HAP-1 (cell line): ENCODE measurements around the gene ZDHHC7.

Source experiments
- DNase-seq, 2 experiments: peaks; one replicate each; pipeline ENCODE4 v3.0.0-alpha.2; 2016 to 2020; ENCODE audit warnings: low spot score in 2 of 2
- H3K27me3 ChIP-seq: fragments of 250-450 bp; sonication (Bioruptor Pico); 2 replicates; pipeline ENCODE4 v1.5.1; 2020; ENCODE audit warnings: low read depth, mild to moderate bottlenecking, moderate library complexity
- H3K36me3 ChIP-seq: fragments of 250-450 bp; sonication (Bioruptor Pico); replicated peaks from 2 replicates; pipeline ENCODE4 v1.5.1; 2020; ENCODE audit warnings: mild to moderate bottlenecking
- H3K4me1 ChIP-seq: fragments of 250-450 bp; sonication (Bioruptor Pico); 2 replicates; pipeline ENCODE4 v1.5.1; 2020; ENCODE audit warnings: mild to moderate bottlenecking
- H3K4me3 ChIP-seq: fragments of 250-450 bp; sonication (Bioruptor Pico); 2 replicates; pipeline ENCODE4 v1.5.1; 2020; ENCODE audit warnings: mild to moderate bottlenecking, moderate library complexity
- H3K9me3 ChIP-seq: fragments of 250-450 bp; sonication (Bioruptor Pico); 2 replicates; pipeline ENCODE4 v1.5.1; 2020; ENCODE audit warnings: mild to moderate bottlenecking, moderate library complexity
- in situ Hi-C: fragments of 300-500 bp; cut with MboI; formaldehyde crosslinking; loops from 3 replicates; pipeline ENCODE4 v1.14.3; 2020; ENCODE audit warnings: low sequenced_read_pairs, inconsistent platforms, mixed read lengths

ZDHHC7 gene

GRCh38 chr16:85048921-85049562 lies 37.7 kb upstream of the ZDHHC7 start:
- DNase-seq = no peak
- no peaks in the 10 kb centered on the region for H3K36me3 ChIP-seq
- H3K4me1 ChIP-seq = no peaks in the 10 kb centered on the region
- H3K9me3 ChIP-seq = no peaks in the 10 kb centered on the region
- H3K4me3 ChIP-seq = no peak overlapping the region
- H3K27me3 ChIP-seq = no peaks in the 10 kb centered on the region
- in situ Hi-C loops = no loop called here

- in situ Hi-C loops = no loop called here
- H3K9me3 ChIP-seq = no peaks in the 10 kb centered on the region
- H3K4me3 ChIP-seq = no peak overlapping the region
- no peaks in the 10 kb centered on the region for H3K4me1 ChIP-seq
- DNase-seq = no peak
- H3K27me3 ChIP-seq = no peaks in the 10 kb centered on the region
- H3K36me3 ChIP-seq = no peaks in the 10 kb centered on the region
Observed at GRCh38 chr16:85047867-85048455, 36.6 kb upstream of the ZDHHC7 start.

DNA sequence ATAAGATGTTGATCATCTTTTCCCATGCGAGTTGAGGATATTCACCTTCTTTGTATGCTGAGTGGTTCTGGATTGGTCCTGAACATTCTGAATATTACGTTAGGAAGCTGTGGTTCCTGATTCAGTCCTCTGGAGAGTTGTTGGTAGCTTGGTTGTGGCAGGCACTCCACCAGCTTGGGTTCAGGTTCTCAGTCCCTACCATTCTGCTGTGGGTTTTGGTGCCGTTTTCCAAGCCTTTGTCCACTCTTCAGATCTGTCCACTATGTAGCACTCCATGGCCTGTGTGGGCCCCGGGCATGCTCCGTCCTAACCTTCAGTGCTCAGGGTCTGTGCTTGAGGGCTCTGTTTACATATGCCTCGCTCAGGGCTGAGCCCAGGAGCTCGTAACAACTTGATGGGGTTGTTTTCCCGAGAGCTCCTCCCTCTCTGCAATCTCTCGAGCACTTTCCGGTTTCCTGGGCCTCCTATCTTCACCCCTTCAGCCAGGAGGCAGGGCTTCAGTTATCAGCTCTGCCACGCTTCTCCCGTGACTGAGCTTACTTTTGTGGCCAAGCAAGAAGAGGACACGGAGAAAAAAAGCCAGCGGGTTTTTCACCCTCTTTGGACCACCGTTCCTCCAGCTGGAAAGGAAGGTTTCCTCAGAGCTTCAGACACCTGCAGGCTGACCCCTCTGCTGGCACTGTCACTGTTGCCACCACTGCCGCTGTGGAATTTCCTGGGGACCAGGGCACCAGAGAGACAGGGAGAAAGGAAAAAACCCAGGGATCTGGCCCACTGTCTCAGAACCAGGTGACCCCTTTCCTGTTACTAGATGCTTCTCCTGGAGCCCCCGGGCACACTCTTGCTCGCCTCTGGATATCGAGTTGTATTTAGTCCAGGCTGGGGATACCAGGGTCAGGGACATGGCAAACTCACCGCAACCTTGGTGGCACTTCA lies 35.9 kb upstream of the ZDHHC7 start:
- no peaks in the 10 kb centered on the region for H3K36me3 ChIP-seq
- H3K27me3 ChIP-seq = no peaks in the 10 kb centered on the region
- in situ Hi-C loops = no loop called here
- peaks cover 2% of the 10 kb centered on the region; the same call in 1 of the 2 replicates for H3K4me1 ChIP-seq
- no peaks in the 10 kb centered on the region for H3K9me3 ChIP-seq
- H3K4me3 ChIP-seq = no peak overlapping the region
- no peak for DNase-seq

DNA sequence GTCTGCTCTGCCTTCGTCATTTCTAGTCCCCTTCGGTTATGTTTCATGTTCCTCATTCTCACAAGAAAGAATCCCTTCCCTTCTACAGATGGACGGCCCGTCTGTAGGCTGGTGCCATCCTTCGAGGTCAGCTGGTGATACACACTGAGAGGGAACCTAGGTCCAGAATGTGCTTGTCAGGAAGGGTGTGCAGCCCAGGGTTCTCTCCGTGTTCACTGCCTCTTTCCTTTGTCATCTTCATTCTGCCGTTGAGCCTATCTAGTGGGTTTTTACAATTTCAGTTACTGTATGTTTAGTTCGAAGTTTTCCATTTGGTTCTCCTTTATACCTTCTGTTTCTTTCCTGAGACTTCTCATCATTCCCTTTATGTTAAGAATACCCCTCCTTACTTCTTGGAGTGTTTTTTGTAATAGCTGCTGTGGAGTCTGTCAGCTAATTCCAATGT lies 35.2 kb upstream of the ZDHHC7 start:
- H3K9me3 ChIP-seq = no peaks in the 10 kb centered on the region
- H3K36me3 ChIP-seq = no peaks in the 10 kb centered on the region
- no peak overlapping the region for H3K4me3 ChIP-seq
- DNase-seq = no peak
- in situ Hi-C loops = no loop called here
- no peaks in the 10 kb centered on the region for H3K27me3 ChIP-seq
- peaks cover 7% of the 10 kb centered on the region for H3K4me1 ChIP-seq

DNA sequence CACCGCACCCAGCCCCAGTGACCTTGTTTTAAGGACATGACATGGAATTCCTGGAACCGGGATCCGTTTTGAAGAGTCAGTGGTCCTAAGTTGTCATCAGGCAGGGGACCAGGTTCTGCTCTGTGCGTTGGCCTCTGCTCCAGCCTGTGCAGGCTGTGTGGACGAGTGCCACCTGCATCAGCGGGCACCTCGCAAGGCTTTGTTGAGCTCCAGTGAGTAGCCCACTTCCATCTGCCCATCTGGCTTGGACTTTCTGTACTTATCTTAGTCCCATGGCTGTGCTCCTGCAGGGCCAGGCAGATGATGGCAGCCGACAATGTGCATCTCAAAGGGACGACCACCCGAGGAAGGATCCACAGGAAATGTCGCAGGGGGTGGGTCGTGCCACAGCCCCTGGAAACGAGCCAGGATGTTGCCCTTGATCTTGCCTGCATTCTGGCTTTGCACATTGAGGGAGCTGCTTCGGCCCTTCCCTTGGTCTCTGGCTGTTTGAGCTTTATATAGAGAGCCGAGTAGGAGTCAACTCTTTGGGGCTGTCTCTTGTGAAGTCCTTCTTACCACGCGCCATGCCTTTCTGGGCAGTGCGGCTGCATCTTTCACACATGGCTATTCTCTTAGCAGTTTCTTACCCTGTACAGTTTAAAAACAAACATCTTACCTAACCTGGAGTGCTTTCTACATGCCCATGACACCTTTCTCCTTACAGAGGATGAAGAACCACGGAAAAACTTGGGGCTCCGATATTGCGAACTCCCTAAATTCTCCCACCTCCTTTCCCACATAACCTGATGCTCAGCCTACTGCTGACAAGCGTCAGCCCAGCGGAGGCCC lies 34.5 kb upstream of the ZDHHC7 start:
- DNase-seq = no peak
- in situ Hi-C loops = no loop called here

DNA sequence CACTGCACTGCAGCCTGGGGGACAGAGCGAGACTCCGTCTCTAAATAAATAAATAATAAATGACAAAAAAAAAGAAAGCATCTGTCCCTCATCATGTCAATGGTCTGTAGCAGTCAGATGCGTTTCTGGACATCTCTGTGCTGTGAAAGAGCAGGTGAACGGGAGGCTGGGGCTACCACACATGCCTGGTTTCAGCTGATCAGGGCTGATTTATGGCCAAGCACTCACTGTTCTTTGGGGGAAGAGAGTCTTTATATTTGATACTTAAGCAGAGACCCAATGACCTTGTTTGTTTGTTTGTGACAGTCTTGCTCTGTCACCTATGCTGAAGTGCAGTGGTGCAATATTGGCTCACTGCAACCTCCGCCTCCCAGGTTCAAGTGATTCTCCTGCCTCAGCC lies 33.7 kb upstream of the ZDHHC7 start:
- Histone ChIP-seq H3K9me3 (no peaks in the 10 kb centered on the region), H3K27me3 (no peaks in the 10 kb centered on the region), H3K4me3 (no peak overlapping the region), H3K4me1 (peaks cover 7% of the 10 kb centered on the region), H3K36me3 (no peaks in the 10 kb centered on the region)
- no peak for DNase-seq
- in situ Hi-C loops = no loop called here

More for the DNA sequence above, 34.5 kb upstream of the ZDHHC7 start:
- Histone ChIP-seq H3K27me3 (no peaks in the 10 kb centered on the region), H3K9me3 (no peaks in the 10 kb centered on the region), H3K4me1 (peaks cover 7% of the 10 kb centered on the region), H3K36me3 (no peaks in the 10 kb centered on the region), H3K4me3 (no peak overlapping the region)

DNA sequence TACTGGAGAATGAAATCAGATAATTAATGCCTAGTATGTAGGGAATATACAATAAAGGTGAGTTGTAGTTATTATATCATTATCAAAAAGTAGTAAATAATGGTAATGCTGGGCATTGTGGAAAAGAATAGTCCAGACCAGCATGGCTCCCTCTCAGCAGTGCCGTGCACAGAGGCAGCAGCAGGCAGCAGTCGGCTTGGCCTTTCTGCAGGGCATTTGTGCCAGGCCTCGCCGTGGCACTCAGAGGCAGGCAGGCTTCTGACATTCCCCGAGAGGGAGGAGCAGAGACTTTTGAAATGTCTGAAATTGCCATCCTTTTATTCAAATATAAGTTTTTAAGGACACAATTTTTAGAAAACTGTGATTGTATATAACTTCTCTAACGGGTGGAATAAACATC lies 31.3 kb upstream of the ZDHHC7 start:
- Histone ChIP-seq H3K4me1 (peaks cover 10% of the 10 kb centered on the region), H3K4me3 (no peak overlapping the region), H3K9me3 (no peaks in the 10 kb centered on the region), H3K36me3 (no peaks in the 10 kb centered on the region), H3K27me3 (no peaks in the 10 kb centered on the region)
- DNase-seq = no peak
- in situ Hi-C loops = no loop called here

DNA sequence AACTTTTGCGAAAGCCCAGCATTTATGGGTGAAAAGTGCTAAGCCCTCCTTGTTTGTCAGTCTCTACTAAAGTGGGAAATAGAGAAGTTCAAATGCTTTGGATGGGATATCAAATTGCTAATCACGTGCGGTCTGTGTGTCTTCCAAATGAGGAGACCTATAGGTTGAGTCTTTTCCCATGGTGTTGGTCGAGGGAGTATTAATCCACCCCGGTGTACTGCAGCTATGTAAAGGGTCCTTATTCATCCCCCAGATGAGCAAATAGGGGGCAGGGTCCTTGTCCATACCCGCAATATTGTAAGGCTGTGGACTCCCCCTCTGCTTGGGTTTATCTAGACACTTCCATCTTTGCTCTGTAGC lies 30.8 kb upstream of the ZDHHC7 start:
- in situ Hi-C loops = no loop called here
- no peaks in the 10 kb centered on the region for H3K36me3 ChIP-seq
- H3K4me1 ChIP-seq = peaks cover 13% of the 10 kb centered on the region
- no peak for DNase-seq
- H3K27me3 ChIP-seq = no peaks in the 10 kb centered on the region
- H3K9me3 ChIP-seq = no peaks in the 10 kb centered on the region
- no peak overlapping the region for H3K4me3 ChIP-seq

DNA sequence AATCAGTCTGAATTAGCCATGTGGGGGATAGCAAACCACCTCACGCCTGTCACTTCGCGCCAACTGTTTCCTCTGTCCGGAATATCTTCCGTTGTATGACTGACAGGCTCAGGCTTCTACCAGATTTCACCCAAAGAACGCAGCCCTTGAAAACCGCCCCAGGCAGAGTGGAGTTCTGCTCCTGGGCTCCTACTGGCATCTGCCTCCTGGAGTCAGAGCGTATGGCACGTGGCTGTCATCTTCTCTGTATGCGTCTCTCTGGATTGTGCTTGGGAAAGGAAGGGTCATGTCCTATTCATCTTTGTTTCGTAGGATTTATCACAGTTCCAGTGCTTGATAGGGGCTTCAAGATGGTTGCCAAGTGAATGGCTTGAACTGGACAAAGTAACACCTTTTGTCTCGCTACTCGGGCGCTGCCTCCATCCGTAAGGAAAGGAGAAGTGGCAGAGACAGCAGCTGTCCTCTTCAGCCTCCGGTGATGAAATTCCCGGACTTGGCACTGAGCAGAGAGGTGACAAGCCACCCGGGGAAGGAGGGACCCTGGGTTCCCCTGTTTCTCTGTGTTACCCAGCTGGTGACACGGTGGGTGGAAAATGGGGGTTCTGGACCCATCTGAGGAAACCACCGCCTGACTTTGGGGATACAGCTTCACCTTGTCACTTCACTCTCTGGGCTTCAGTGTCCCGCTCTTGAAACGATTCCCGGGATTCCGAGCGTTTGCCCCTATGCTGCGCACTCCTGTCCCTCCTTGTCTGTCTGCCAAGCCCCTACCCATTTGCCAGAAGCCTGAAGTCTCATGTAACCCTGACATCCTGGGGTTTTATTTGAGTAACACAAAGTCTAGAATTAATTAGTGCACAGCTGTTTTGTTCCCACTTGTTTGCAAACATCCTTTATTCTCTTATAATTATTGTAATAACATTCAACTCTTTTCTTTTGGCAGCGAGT lies 30.2 kb upstream of the ZDHHC7 start:
- Histone ChIP-seq H3K36me3 (no peaks in the 10 kb centered on the region), H3K4me3 (no peak overlapping the region), H3K27me3 (no peaks in the 10 kb centered on the region), H3K4me1 (peaks cover 18% of the 10 kb centered on the region), H3K9me3 (no peaks in the 10 kb centered on the region)
- DNase-seq = no peak
- in situ Hi-C loops = no loop called here

DNA sequence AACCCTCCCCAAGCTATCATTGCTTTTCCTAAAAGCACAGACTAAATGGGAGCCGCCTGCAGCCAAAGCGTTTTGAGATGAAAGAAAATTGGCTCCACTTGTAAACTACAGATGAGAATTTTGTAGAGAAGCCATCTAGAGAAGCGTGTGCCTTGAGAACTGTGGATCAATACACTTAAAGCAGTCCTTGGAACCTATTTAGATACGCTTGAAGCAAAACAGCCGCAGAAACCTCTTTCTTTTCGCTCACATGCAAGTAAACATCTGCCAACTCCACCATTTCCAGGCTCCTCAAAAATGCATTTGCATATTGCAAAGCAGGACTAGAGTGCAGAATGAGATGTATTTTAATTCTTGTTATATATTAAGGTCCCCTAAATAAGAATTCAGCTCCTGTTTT lies 29.4 kb upstream of the ZDHHC7 start:
- Histone ChIP-seq H3K27me3 (no peaks in the 10 kb centered on the region), H3K4me3 (no peak overlapping the region), H3K36me3 (no peaks in the 10 kb centered on the region), H3K9me3 (no peaks in the 10 kb centered on the region), H3K4me1 (peaks cover 18% of the 10 kb centered on the region)
- in situ Hi-C loops = no loop called here
- no peak for DNase-seq

GRCh38 chr16:85037721-85038120 lies 26.4 kb upstream of the ZDHHC7 start:
- Histone ChIP-seq H3K9me3 (no peaks in the 10 kb centered on the region), H3K36me3 (no peaks in the 10 kb centered on the region), H3K4me1 (peaks cover 18% of the 10 kb centered on the region), H3K4me3 (no peak overlapping the region), H3K27me3 (no peaks in the 10 kb centered on the region)
- DNase-seq = no peak
- in situ Hi-C loops = no loop called here

GRCh38 chr16:85037050-85037410 lies 25.7 kb upstream of the ZDHHC7 start:
- DNase-seq = no peak
- Histone ChIP-seq H3K9me3 (no peaks in the 10 kb centered on the region), H3K27me3 (no peaks in the 10 kb centered on the region), H3K4me3 (no peak overlapping the region), H3K36me3 (no peaks in the 10 kb centered on the region), H3K4me1 (peaks cover 14% of the 10 kb centered on the region)
- in situ Hi-C loops = no loop called here
